ENCODE results near the gene TAS2R1. TPM values are rescaled to one million over a fixed set of nuclear protein-coding genes. Genes with fewer than 3 reads are reported as not detected.

The TAS2R1 gene
- total RNA-seq, 1 donor from 2014 or later = not detected

GRCh38 chr5:9594913-9595312, 35.2 kb downstream of the TAS2R1 start:
- intact Hi-C loops (cut with DNase I) = no loop called here
- no peaks in the 10 kb centered on the region for H3K27me3 ChIP-seq

GRCh38 chr5:9589049-9589835, 40.9 kb downstream of the TAS2R1 start:
- no peaks in the 10 kb centered on the region for H3K27me3 ChIP-seq
- no peak overlapping the region for H3K4me3 ChIP-seq
- intact Hi-C loops (cut with DNase I) = no loop called here
- no peak overlapping the region for H3K27ac ChIP-seq
- H3K36me3 ChIP-seq = no peaks in the 10 kb centered on the region
- TF ChIP-seq CTCF (IDR thresholded peaks at IDR 0.05) (no peak), POLR2A (IDR thresholded peaks at IDR 0.05) (no peak), POLR2AphosphoS5 (IDR thresholded peaks at IDR 0.05; ENCODE audit: insufficient read depth in 1 of 2, low read depth in 1 of 2) (no peak)
- H3K9me3 ChIP-seq = no peaks in the 10 kb centered on the region
- no peak for DNase-seq (ENCODE audit: extremely low spot score in 2 of 2)
- H3K4me1 ChIP-seq = no peaks in the 10 kb centered on the region

More at GRCh38 chr5:9594913-9595312, 35.2 kb downstream of the TAS2R1 start:
- Histone ChIP-seq H3K9me3 (no peaks in the 10 kb centered on the region), H3K27ac (no peak overlapping the region), H3K4me1 (no peaks in the 10 kb centered on the region), H3K36me3 (no peaks in the 10 kb centered on the region), H3K4me3 (no peak overlapping the region)
- TF ChIP-seq CTCF (IDR thresholded peaks at IDR 0.05) = no peak
- TF ChIP-seq POLR2A (IDR thresholded peaks at IDR 0.05) = no peak
- TF ChIP-seq POLR2AphosphoS5 (IDR thresholded peaks at IDR 0.05; ENCODE audit: insufficient read depth in 1 of 2, low read depth in 1 of 2) = no peak
- DNase-seq (ENCODE audit: extremely low spot score in 2 of 2) = no peak

GRCh38 chr5:9588254-9588653, 41.9 kb downstream of the TAS2R1 start:
- Histone ChIP-seq H3K9me3 (no peaks in the 10 kb centered on the region), H3K27me3 (no peaks in the 10 kb centered on the region), H3K27ac (no peak overlapping the region), H3K4me1 (no peaks in the 10 kb centered on the region), H3K36me3 (no peaks in the 10 kb centered on the region), H3K4me3 (no peak overlapping the region)
- intact Hi-C loops (cut with DNase I) = no loop called here
- no peak for DNase-seq (ENCODE audit: extremely low spot score in 2 of 2)
- no peak for TF ChIP-seq POLR2A (IDR thresholded peaks at IDR 0.05)
- no peak for TF ChIP-seq CTCF (IDR thresholded peaks at IDR 0.05)
- TF ChIP-seq POLR2AphosphoS5 (IDR thresholded peaks at IDR 0.05; ENCODE audit: insufficient read depth in 1 of 2, low read depth in 1 of 2) = no peak

- H3K27ac ChIP-seq = no peak overlapping the region
- TF ChIP-seq POLR2AphosphoS5 (IDR thresholded peaks at IDR 0.05; ENCODE audit: insufficient read depth in 1 of 2, low read depth in 1 of 2) = no peak
- no peak for TF ChIP-seq CTCF (IDR thresholded peaks at IDR 0.05)
- TF ChIP-seq POLR2A (IDR thresholded peaks at IDR 0.05) = no peak
- H3K27me3 ChIP-seq = no peaks in the 10 kb centered on the region
- no peaks in the 10 kb centered on the region for H3K4me1 ChIP-seq
- H3K9me3 ChIP-seq = no peaks in the 10 kb centered on the region
- no peaks in the 10 kb centered on the region for H3K36me3 ChIP-seq
- H3K4me3 ChIP-seq = no peak overlapping the region
- DNase-seq (ENCODE audit: extremely low spot score in 2 of 2) = no peak
- intact Hi-C loops (cut with DNase I) = no loop called here
Measured at GRCh38 chr5:9587135-9587534, 43.0 kb downstream of the TAS2R1 start.

GRCh38 chr5:9582406-9582805, 47.7 kb downstream of the TAS2R1 start:
- Histone ChIP-seq H3K4me1 (no peaks in the 10 kb centered on the region), H3K27me3 (no peaks in the 10 kb centered on the region), H3K27ac (no peak overlapping the region), H3K36me3 (no peaks in the 10 kb centered on the region), H3K9me3 (no peaks in the 10 kb centered on the region), H3K4me3 (no peak overlapping the region)
- DNase-seq (ENCODE audit: extremely low spot score in 2 of 2) = no peak
- no peak for TF ChIP-seq POLR2A (IDR thresholded peaks at IDR 0.05)
- no peak for TF ChIP-seq CTCF (IDR thresholded peaks at IDR 0.05)
- TF ChIP-seq POLR2AphosphoS5 (IDR thresholded peaks at IDR 0.05; ENCODE audit: insufficient read depth in 1 of 2, low read depth in 1 of 2) = no peak
- intact Hi-C loops (cut with DNase I) = no loop called here

All from vagina (tissue), 2 donors.